NCI-H526 (cell line): ENCODE data around the gene GNPTG.
A peak's percentile ranks its signal among the peaks of the same experiment; 100 is the strongest.

Source experiments
- DNase-seq, 2 experiments: peaks; one replicate each; lab custom pipeline; 2025; lab: John Stamatoyannopoulos, UW

The GNPTG gene

DNA sequence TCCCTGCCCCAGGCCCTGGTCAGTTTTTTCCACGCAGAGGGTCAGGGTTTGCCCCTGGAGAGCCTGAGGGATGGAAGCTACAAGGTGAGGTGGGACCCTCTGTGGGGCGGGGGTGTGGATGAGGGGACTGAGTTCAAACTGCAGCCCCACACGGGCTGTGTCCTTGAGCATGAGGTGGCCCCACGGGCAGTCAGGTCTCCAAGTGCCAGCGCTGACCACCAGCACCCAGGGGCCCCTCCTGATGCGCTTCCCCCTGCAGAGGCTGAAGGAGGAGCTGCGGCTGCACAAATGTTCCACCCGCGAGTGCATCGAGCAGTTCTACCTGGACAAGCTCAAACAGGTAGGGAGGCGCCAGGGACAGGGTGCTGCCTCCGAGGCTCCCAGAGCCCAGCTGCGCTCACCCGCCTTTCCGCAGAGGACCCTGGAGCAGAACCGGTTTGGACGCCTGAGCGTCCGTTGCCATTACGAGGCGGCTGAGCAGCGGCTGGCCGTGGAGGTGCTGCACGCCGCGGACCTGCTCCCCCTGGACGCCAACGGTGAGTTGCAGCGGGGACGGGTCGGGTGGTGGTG is 4.4 kb upstream of the GNPTG start:
- DNase-seq, result peak; percentile 24 to 30

DNA sequence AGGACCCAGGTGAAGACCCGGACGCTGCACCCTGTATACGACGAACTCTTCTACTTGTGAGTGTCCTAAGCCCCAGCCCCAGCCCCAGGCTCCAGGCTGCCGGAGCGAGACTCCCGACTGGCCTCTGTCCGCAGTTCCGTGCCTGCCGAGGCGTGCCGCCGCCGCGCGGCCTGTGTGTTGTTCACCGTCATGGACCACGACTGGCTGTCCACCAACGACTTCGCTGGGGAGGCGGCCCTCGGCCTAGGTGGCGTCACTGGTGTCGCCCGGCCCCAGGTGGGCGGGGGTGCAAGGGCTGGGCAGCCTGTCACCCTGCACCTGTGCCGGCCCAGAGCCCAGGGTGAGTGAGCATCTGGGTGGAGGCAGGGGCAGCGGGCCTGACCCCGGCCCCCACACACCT is 3.8 kb upstream of the GNPTG start:
- DNase-seq, result no peak

GRCh38 chr16:1348441-1348840 is 3.3 kb upstream of the GNPTG start:
- DNase-seq, result no peak

- no peak for DNase-seq
Observed at GRCh38 chr16:1348926-1349325, 2.8 kb upstream of the GNPTG start.

GRCh38 chr16:1349351-1349750 is 2.4 kb upstream of the GNPTG start:
- DNase-seq, result no peak

GRCh38 chr16:1349951-1350350 is 1.8 kb upstream of the GNPTG start:
- no peak for DNase-seq

- no peak for DNase-seq
Observed at GRCh38 chr16:1350691-1351090, 1.0 kb upstream of the GNPTG start.

DNA sequence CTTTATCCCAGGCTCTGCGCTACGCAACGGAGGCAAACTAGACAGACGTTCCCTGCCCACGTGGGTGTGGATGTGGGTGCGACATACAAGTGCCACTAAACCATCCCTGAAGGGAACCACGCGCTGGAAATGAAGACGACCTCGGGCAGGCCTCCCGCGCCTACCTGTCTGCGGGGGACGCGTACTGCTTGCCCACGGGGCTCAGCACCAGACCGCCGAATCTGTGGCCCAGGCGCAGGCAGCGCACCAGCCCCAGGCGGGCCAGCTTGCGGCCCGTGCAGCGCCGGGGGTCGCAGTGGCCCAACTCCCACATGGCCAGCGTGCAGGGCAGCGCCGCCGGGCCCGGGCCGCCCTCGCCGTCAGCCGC is 533 bp upstream of the GNPTG start:
- DNase-seq, result no peak

DNA sequence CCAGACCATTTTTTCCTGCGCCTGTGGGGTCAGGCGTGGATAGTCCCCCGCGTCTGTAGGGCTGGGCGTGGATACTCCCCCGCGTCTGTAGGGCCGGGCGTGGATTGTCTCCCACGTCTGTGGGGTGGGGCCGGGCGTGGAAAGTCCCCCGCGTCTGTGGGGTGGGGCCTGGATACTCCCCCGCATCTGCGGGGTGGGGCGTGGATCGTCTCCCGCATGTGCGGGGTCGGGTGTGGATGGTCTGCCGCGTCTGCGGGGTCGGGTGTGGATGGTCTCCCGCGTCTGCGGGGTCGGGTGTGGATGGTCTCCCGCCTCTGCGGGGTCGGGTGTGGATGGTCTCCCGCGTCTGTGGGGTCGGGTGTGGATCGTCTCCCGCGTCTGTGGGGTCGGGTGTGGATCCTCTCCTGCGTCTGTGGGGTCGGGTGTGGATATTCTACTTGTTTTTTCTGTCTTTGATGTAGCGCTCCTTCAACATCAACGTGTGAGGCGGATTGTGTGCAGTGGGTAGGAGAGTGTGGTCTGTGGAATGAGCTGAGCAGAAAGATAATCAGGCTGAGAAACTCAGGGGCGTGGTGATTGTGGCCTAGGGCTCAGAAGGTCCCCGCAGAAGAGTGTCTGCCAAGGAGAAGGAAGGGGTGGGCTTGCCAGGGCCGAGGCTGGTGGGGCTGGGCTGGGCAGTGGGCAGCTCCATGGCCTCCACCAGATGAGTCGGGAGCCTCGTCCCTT is 3.2 kb downstream of the GNPTG start:
- DNase-seq, result no peak

DNA sequence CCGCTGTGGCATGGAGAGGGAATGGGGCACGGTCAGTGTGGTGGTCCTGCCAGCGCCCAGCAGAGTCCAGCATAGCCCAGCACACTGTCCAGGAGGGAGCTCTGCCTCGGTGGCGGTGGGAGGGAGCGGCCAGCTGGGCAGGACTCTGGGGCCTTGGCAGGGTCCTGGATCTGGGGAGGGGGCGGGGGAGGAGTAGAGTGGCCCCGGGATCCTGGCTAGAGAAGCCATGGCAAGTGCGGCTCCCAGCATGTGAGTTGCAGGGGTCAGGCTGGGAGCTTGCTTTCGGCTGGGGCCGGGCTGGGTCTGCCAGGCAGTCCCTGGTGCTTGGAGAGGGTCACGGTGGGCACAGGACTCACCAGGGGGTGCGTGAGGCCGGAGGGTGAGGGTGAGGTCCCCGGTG is 3.9 kb downstream of the GNPTG start:
- DNase-seq, result no peak

- DNase-seq, result no peak
Observed at GRCh38 chr16:1356061-1356900, 4.5 kb downstream of the GNPTG start.

- no peak for DNase-seq
Observed at GRCh38 chr16:1357906-1358566, 6.3 kb downstream of the GNPTG start.

DNA sequence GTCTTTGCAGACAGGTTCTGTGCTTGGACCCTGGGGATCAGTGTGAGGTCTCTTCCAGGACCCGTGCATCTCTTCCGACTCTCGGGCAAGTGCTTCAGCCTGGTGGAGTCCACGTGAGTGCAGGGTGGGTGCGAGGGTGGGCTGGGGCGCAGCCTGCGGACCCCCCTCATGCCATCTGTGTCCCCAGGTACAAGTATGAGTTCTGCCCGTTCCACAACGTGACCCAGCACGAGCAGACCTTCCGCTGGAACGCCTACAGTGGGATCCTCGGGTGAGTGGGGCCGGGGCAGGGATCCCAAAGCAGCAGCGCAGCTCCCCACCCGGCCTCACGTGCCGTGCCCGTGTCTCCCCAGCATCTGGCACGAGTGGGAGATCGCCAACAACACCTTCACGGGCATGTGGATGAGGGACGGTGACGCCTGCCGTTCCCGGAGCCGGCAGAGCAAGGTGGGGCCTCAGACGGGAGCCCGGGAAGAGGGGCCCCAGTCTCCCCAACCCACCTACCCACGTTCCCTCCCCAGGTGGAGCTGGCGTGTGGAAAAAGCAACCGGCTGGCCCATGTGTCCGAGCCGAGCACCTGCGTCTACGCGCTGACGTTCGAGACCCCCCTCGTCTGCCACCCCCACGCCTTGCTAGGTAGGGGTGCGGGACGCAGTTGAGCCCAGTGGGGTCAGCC is 10.1 kb downstream of the GNPTG start:
- DNase-seq, result no peak

DNA sequence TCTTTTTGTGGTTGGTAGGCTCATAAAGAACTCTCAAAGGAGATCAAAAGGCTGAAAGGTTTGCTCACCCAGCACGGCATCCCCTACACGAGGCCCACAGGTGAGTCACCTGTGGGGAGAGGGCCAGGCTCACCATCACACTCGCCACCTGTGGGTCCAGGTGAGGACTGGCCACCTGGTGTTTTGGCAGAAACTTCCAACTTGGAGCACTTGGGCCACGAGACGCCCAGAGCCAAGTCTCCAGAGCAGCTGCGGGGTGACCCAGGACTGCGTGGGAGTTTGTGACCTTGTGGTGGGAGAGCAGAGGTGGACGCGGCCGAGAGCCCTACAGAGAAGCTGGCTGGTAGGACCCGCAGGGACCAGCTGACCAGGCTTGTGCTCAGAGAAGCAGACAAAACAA is 11.1 kb downstream of the GNPTG start:
- DNase-seq, result no peak

- DNase-seq, result peak in 1 of 2 experiments; percentile 58
Observed at GRCh38 chr16:1363501-1364041, 11.8 kb downstream of the GNPTG start.

- no peak for DNase-seq
Observed at GRCh38 chr16:1364510-1364909, 12.8 kb downstream of the GNPTG start.

DNA sequence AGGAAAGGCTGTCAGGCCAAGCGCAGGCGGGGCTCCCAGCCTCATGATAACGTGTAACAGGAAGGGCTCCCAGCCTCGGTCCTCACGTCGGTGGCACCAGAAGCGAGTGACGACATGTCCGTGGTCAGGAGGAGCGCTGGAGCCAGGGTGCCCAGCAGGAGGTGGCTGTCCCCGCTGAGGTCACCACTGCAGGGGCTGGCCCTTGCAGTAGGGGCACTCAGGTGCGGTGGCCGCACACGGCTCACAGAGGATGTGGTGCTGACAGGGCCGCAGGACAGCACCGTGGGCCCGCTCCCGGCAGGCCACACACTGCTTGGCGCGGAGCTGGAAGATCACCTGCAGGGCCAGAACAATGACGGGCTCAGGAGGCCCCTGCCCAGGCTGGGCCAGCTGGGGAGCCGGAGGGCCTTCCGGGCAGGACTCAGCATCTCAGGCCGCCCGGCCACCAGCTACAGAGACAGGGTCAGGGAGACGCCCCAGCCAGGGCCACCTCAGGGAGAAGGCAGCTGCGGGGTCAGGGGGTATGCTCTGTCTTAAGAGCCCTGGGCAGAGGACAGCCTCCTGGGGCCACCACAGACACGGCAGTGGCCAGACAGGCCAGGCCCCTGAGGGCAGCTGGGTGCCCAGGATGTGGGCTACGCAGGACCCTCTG is 14.5 kb downstream of the GNPTG start:
- DNase-seq, result no peak

GRCh38 chr16:1366712-1367299 is 15.1 kb downstream of the GNPTG start:
- no peak for DNase-seq

- no peak for DNase-seq
Observed at GRCh38 chr16:1367486-1368174, 15.9 kb downstream of the GNPTG start.
